HG02870 (cell line): ENCODE data around the gene CACNA2D2.
A peak's percentile ranks its signal among the peaks of the same experiment; 100 is the strongest.

Experiments
- ATAC-seq: cut with Tn5 transposase; IDR thresholded peaks from one replicate; pipeline ENCODE4 v1.9.1; 2021; ENCODE audit warnings: mild to moderate bottlenecking, moderate library complexity; ENCODE audit not compliant: unreplicated experiment

CACNA2D2 gene

DNA sequence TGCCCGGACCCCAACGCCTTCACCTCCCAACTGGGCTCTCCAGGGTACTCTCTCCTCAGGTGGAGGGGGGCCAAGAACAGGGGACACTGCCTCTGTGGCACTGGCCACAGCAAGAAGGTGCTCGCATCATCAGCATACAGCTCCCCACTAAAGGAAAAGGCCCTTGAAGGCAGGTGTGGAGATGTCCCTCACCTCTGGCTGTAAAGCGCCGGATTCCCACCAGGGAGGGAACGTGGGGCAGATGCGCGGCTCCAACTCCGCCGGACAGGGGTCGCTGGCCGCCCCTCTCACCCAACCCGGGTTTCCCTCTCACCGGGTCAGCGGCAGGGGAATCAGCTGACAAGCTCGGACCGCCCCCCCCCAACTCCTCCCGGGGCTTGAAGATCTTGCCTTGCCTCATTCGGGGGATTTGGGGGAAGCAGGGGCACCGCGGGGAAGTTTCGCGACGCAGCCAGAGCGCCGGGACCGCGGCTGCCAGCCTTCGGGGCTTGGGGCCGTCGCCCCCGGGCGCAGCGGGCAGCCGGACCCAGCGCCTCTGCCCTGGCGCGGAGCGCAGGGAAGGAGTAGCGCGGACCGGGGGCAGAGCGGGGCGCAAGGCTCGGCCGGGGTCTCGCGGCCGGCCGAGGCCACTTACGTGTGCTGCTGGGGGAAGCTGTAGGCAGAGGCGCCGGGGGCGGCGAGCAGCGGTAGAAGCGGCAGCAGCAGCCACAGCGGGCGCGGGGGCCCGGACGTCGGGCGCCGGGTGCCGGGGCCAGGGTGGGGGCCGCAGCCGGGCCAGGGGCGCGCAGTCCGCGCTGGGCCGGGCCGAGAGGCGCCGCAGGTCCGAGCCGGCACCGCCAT, 630 bp downstream of the CACNA2D2 start:
- no peak for ATAC-seq

DNA sequence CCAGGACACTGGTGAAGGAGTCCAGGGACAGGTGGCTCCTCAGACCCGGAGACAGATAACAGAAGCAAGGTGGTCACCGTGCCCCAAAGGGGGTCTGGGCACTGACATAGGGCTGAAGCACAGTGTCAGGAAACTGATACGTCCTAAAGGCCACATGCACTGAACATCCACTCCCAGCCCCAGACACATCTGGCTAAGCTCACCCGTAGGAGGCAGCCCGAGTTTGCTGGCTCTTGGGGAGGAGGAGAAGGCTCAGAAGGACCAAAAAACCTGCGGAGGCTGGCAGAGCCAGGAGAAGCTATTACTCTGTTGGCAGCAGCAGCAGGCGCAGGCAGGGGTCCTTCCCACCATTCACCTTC, 1.2 kb downstream of the CACNA2D2 start:
- ATAC-seq, result no peak

- ATAC-seq, result no peak
Observed at GRCh38 chr3:50495609-50496423, 7.6 kb downstream of the CACNA2D2 start.

DNA sequence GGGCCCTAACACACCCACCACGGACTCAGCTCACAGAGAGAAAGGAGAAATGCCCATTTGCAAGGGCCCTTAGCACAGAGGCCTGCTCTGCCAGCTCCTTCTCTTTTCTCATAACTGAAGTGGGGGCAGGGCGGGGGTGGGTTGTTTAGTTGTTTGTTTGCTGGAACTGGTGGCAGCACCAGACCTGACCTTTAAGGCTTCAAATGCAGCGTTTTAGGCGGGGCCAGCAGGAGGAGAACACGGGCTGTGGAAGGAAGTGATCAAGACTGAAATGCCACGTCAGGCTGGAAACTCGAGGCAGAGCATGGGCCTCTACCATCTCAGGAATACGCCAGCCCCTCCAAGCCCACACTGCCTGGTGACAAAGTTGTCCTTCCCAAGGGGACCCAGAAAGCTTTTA, 9.3 kb downstream of the CACNA2D2 start:
- ATAC-seq, result no peak

- no peak for ATAC-seq
Observed at GRCh38 chr3:50493623-50494022, 9.8 kb downstream of the CACNA2D2 start.

DNA sequence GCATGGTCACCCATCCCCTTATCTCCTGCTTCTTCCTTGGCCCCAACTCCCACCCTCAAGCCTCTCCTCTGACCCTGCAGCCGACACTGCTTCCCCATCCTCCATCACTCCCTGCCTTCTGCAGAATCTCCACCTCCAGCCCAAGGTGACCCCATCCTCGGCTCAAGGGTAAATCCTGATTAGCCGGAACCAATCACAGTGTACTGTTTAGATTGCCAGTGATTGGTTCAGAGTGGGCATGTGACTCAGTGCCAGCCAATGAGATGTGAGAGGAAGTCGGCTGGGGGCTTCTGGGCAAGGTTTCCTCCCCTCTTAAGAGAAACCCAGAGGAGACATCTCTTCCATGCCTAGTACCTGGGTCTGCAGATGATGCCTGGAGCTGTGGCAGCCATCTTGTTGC, 10.3 kb downstream of the CACNA2D2 start:
- no peak for ATAC-seq

GRCh38 chr3:50491023-50491422, 12.4 kb downstream of the CACNA2D2 start:
- ATAC-seq, result peak; percentile 54

GRCh38 chr3:50490424-50490823, 13.0 kb downstream of the CACNA2D2 start:
- no peak for ATAC-seq

- ATAC-seq, result no peak
Observed at GRCh38 chr3:50487181-50487580, 16.3 kb downstream of the CACNA2D2 start.

- ATAC-seq, result no peak
Observed at GRCh38 chr3:50486219-50486888, 17.1 kb downstream of the CACNA2D2 start.

GRCh38 chr3:50484722-50485121, 18.7 kb downstream of the CACNA2D2 start:
- ATAC-seq, result no peak

DNA sequence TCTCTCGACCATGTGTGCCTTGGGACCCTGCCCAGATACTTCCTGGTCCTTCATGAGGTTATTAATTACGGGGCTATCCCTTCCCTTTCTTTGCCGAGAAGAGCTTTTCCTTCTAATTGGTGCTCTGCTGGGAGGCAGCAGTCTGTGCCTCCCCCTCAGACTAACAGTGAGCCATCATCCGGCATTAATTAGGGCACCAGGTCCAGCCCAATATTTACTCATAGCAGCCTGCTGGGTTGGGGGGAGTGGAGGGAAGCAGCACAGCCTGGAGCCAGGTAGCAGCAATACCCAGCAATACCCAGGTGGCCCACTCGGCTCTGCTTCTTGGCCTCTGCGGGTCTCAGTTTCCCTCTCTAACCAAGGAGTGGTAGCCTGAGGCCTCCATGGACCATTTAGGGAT, 20.1 kb downstream of the CACNA2D2 start:
- ATAC-seq, result no peak

DNA sequence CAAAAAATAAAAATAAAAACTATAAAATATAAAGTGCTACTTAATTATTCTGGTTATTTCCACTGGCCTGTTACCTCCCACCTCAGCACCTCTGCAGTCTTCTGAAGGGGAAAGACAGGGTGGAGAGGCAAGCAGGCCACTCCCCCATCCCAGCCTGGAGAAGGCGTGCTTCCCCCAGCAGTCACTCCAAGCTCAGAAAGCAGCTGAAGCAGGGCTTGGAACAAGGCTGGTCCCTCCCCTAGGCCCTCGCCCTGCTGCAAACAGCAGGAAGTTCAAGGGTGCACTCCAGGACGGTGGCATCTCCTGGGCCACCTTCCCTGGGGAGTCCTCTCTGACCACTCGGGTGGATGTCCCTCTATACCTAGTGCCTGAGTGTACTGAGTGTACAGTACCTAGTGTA, 21.4 kb downstream of the CACNA2D2 start:
- no peak for ATAC-seq

DNA sequence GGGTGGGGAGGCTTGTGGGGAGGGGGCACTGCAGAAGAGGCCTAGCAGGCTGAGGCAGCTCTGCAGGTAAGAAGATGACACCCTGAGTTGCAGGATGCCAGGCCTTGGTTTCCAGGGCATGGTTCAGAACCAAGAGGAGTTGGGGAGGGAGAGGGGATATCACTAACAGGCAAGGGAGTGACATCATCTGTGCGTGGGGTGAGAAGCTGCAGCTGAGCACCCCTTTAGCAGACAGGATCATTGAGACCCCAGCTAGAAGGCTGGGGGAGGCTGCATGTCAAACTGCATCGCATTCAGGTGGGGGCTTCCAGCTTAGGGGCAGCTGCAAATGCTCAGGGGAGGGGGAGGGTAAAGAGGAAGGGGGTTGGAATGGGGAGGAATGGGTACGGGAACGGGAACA, 23.0 kb downstream of the CACNA2D2 start:
- no peak for ATAC-seq

- ATAC-seq, result no peak
Observed at GRCh38 chr3:50479523-50479922, 23.9 kb downstream of the CACNA2D2 start.

DNA sequence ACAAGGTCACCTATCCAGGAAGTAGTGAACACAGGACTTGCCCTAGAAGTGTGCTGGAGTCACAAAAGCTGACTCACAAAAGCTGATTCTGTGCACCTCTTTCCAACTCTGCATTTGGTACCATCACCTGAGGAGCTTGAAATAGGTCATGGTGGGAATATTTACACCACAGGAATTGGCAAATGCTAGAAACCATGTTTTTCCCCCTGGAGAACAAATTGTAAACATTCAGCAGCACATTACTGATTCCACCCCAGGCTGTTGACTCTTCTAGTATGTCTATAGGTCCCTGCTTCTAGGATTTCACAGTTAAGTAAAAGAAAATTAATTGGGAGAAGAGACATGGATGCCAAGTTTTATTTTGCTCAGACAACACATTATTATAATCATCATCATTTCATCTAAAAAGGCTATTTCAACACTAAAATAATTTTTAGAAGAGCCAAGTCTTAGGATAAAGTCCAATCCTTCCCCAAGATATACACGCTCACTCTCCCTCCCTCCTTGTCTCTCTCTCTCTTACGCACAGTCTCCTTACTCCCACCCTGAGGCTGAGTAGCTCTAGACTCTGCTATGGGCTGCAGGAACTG, 24.7 kb downstream of the CACNA2D2 start:
- ATAC-seq, result no peak

DNA sequence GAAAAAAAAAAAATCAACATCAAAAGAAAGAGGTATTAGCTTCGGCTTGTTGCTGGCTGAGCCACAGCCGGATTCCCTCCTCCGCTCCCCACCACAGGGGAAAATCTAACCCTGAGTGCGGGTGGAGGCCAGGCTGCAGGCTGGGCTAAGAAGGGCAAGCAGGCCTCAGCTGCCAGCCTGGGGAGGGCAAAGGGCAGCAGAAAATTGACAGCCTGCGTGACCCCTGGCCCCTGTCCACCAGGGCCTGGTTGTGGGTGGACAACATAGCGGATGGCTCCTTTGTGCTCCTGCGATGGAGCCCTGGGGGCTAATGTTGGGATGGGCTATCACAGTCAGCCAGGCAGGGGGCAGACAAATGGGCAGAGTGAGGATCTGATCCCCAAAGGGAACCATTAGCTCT, 25.4 kb downstream of the CACNA2D2 start:
- ATAC-seq, result no peak

DNA sequence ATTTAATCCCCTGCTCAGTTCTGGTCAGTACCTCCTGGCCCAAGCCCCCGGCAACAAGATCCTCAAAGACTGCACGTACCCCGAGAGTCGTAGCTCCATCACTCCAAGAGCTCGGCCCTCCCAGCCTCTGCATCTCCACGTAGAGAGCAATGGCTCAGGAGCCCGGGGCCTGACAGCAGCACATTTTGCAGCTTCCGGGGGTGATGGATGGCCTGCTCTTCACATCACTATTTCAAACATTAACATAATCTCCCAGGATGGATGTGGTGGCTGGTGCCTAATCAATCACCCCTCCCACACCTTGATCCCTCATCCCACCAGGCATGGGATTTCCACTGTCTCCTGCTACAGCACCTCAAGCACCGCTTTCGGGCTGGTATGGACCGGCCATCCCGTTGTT, 28.1 kb downstream of the CACNA2D2 start:
- ATAC-seq, result no peak

DNA sequence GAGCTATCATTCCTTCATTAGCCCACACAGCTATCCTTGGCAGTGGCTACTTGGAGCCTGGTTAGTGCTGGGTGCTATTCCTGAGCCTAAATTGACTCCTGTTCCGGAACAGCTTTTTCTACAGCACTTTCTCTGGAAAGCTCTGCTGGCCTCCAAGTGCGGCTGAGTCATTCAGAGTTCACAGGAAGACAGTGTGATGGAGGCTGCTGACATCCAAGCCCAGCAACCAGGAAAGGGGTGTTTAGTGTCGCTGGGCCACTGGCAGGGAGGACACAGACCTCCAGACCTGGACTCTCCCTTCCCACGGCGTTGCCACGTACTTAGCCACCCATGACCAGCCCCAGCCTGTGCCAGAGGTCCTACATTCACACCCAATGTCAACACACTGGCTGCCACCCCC, 28.7 kb downstream of the CACNA2D2 start:
- no peak for ATAC-seq

DNA sequence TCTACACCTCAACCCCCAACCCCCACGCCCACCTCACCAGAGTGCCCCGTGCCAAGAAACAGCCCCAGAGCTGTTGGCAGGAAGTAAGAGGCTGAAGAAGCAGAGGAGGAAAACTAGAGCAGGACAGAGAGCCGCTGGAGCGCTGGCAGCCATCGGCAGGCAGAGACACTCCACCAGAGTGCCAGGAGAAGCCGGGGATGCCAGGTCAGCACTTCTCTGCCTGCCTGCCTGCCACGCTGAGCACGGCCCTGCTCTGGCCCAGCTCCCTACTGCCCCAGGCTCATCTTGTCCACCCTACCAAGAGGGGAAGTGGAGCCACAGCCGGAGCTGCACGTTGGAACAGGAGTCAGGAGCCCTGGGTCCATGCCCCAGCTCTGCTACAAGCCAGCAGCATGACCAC, 29.7 kb downstream of the CACNA2D2 start:
- ATAC-seq, result no peak

GRCh38 chr3:50472958-50473357, 30.5 kb downstream of the CACNA2D2 start:
- no peak for ATAC-seq
